NB4 (cell line): ENCODE data around the gene AGBL4.

Experiments
- DNase-seq: peaks from one replicate; pipeline ENCODE4 v3.0.0; 2010; ENCODE audit warnings: low read depth
- H3K4me3 ChIP-seq: one replicate; pipeline ENCODE4 v1.5.1; 2011; ENCODE audit warnings: mild to moderate bottlenecking, low read depth, low read length, moderate library complexity
- MAX ChIP-seq: IDR thresholded peaks from 2 replicates; pipeline ENCODE4 v1.6.1; 2011; ENCODE audit warnings: low read depth, low read length
- MYC ChIP-seq: IDR thresholded peaks from 2 replicates; pipeline ENCODE4 v1.6.1; 2011; ENCODE audit warnings: low read depth, low read length
- POLR2A ChIP-seq: IDR thresholded peaks from 2 replicates; pipeline ENCODE4 v1.6.1; 2011; ENCODE audit warnings: mild to moderate bottlenecking; ENCODE audit not compliant: insufficient read length; ENCODE audit errors: extremely low read depth
- TF ChIP-seq, protein P1 (sequence below): IDR thresholded peaks from one replicate; pipeline ENCODE4 v1.5.1; 2012; ENCODE audit warnings: low read depth, low read length

The AGBL4 gene

GRCh38 chr1:48718705-48719104 is 1305.0 kb downstream of the AGBL4 start:
- no peak overlapping the region for H3K4me3 ChIP-seq
- no peak for DNase-seq
- TF ChIP-seq MYC = no peak
- TF ChIP-seq, protein P1, sequence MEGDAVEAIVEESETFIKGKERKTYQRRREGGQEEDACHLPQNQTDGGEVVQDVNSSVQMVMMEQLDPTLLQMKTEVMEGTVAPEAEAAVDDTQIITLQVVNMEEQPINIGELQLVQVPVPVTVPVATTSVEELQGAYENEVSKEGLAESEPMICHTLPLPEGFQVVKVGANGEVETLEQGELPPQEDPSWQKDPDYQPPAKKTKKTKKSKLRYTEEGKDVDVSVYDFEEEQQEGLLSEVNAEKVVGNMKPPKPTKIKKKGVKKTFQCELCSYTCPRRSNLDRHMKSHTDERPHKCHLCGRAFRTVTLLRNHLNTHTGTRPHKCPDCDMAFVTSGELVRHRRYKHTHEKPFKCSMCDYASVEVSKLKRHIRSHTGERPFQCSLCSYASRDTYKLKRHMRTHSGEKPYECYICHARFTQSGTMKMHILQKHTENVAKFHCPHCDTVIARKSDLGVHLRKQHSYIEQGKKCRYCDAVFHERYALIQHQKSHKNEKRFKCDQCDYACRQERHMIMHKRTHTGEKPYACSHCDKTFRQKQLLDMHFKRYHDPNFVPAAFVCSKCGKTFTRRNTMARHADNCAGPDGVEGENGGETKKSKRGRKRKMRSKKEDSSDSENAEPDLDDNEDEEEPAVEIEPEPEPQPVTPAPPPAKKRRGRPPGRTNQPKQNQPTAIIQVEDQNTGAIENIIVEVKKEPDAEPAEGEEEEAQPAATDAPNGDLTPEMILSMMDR = no peak
- no peak for TF ChIP-seq MAX
- TF ChIP-seq POLR2A = no peak

- no peak for TF ChIP-seq MAX
- no peak for TF ChIP-seq POLR2A
- TF ChIP-seq, protein P1 = no peak
- no peak for TF ChIP-seq MYC
- no peak overlapping the region for H3K4me3 ChIP-seq
- peak; percentile 2 for DNase-seq
Measured at GRCh38 chr1:48718116-48718630, 1305.6 kb downstream of the AGBL4 start.

GRCh38 chr1:48717082-48717481 is 1306.7 kb downstream of the AGBL4 start:
- TF ChIP-seq MYC (no peak), MAX (no peak), POLR2A (no peak)
- TF ChIP-seq, protein P1 = no peak
- H3K4me3 ChIP-seq = no peak overlapping the region
- DNase-seq = no peak

- DNase-seq = no peak
- no peak overlapping the region for H3K4me3 ChIP-seq
- no peak for TF ChIP-seq POLR2A
- TF ChIP-seq, protein P1 = no peak
- TF ChIP-seq MYC = no peak
Measured at GRCh38 chr1:48715921-48716320, 1307.8 kb downstream of the AGBL4 start.

GRCh38 chr1:48710915-48711314 is 1312.8 kb downstream of the AGBL4 start:
- no peak overlapping the region for H3K4me3 ChIP-seq
- no peak for DNase-seq
- TF ChIP-seq MYC = no peak
- no peak for TF ChIP-seq POLR2A
- no peak for TF ChIP-seq MAX
- TF ChIP-seq, protein P1 = no peak

GRCh38 chr1:48710318-48710717 is 1313.4 kb downstream of the AGBL4 start:
- DNase-seq = no peak
- no peak overlapping the region for H3K4me3 ChIP-seq
- TF ChIP-seq POLR2A (no peak), MYC (no peak), MAX (no peak)
- TF ChIP-seq, protein P1 = no peak
